Activated naive CD8-positive, alpha-beta T cell treated with anti-CD3 and anti-CD28 coated beads, Interleukin-2, amount 10 ng/mL, durations not matched to agents 7 days and 5 days (primary cell): ENCODE data around the gene HPX. TPM values are rescaled to one million over a fixed set of nuclear protein-coding genes. Genes with fewer than 3 reads are reported as not detected.
A peak's percentile ranks its signal among the peaks of the same experiment; 100 is the strongest.

ENCODE experiments used
- ATAC-seq: fragments of 150-1000 bp; cut with Tn5 transposase; one replicate; pipeline ENCODE4 v1.10.0; 2021; ENCODE audit warnings: low read depth, moderate library complexity
- POLR2A ChIA-PET: fragments of 350-600 bp; sonication (Branson Sonifier 250); formaldehyde crosslinking; loops from one replicate; lab custom pipeline; 2021; ENCODE audit warnings: antibody characterized with exemption; lab: Charles Lee
- DNase-seq: peaks from one replicate; pipeline ENCODE4 v3.0.0; 2021
- H3K27ac Mint-ChIP-seq: one replicate; pipeline ENCODE4 v1.8.0; 2022; ENCODE audit warnings: mild to moderate bottlenecking, mixed read lengths
- H3K27me3 Mint-ChIP-seq: one replicate; pipeline ENCODE4 v1.8.0; 2022; ENCODE audit warnings: mild to moderate bottlenecking, moderate library complexity, mixed read lengths
- H3K36me3 Mint-ChIP-seq: one replicate; pipeline ENCODE4 v1.8.0; 2021; ENCODE audit warnings: mild to moderate bottlenecking, mixed read lengths
- H3K4me1 Mint-ChIP-seq: one replicate; pipeline ENCODE4 v1.8.0; 2021; ENCODE audit warnings: mixed read lengths
- H3K4me3 Mint-ChIP-seq: one replicate; pipeline ENCODE4 v1.8.0; 2022; ENCODE audit warnings: mild to moderate bottlenecking, moderate library complexity, mixed read lengths
- H3K9me3 Mint-ChIP-seq: one replicate; pipeline ENCODE4 v1.8.0; 2021; ENCODE audit warnings: mixed read lengths
- total RNA-seq, 2 experiments: library from RNA; stranded (reverse); gene quantifications; one replicate each; pipeline ENCODE4 v1.2.3, GENCODE V29; 2021

HPX gene
- total RNA-seq = 1 to 10 TPM in 1 of 2 experiments, under 1 TPM in 1; 0.58 to 1.3 TPM

DNA sequence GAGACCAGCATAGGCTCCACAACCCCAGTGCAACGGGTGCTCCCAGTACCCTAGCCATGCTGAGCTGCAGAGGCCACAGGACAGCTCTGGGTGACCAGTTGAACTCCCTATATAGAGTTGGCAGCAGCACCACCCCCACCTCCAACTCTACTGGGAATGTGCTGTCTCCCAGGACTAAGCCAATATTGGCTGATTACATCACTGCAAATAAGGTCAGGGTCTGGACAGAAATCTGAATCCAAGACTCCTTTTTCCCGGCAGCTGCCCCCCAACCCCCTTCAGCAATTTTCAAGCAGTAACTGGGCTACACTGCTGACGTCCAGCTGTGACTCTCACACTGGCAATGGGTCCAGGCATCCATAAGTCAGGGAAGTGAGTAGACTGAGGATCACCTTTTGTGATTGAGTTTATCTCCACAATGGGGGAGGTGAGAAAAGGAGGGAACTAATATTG is at the start of gene HPX:
TSS of gene HPX (minus strand) at position 82 of the 453 bp plus-strand sequence. CDS start at position 58, 24 bp downstream.
- POLR2A ChIA-PET = interaction anchor here (0.9 to 1.8 kb wide), 2 partner anchors 21 to 50 kb away, joined by 3 to 7 read pairs; partner anchors contain the start of gene SMPD1
- no peak within 1 kb of the TSS for H3K4me3 Mint-ChIP-seq
- H3K27ac Mint-ChIP-seq = no peak within 1 kb of the TSS
- no peak for ATAC-seq
- H3K9me3 Mint-ChIP-seq = no peaks in the 10 kb centered on the region
- peaks cover under 1% of the 10 kb centered on the region for H3K4me1 Mint-ChIP-seq
- DNase-seq = no peak
- H3K27me3 Mint-ChIP-seq = peaks cover 6% of the 10 kb centered on the region
- no peaks in the 10 kb centered on the region for H3K36me3 Mint-ChIP-seq

- Mint-ChIP-seq H3K27ac (no peak overlapping the region), H3K27me3 (no peaks in the 10 kb centered on the region), H3K4me1 (no peaks in the 10 kb centered on the region), H3K4me3 (no peak overlapping the region), H3K9me3 (no peaks in the 10 kb centered on the region), H3K36me3 (peaks cover 4% of the 10 kb centered on the region)
- POLR2A ChIA-PET = no interaction called here
- ATAC-seq (no peak), DNase-seq (no peak)
These were observed 48.5 kb upstream of the HPX start for GRCh38 chr11:6489306-6489705.

- Mint-ChIP-seq H3K4me3 (no peak overlapping the region), H3K36me3 (peaks cover 4% of the 10 kb centered on the region), H3K9me3 (no peaks in the 10 kb centered on the region), H3K4me1 (no peaks in the 10 kb centered on the region), H3K27me3 (no peaks in the 10 kb centered on the region), H3K27ac (no peak overlapping the region)
- ATAC-seq (no peak), DNase-seq (no peak)
- POLR2A ChIA-PET = no interaction called here
These were observed 48.0 kb upstream of the HPX start for GRCh38 chr11:6488821-6489220.

GRCh38 chr11:6488342-6488741 is 47.6 kb upstream of the HPX start:
- H3K27me3 Mint-ChIP-seq = no peaks in the 10 kb centered on the region
- no peaks in the 10 kb centered on the region for H3K9me3 Mint-ChIP-seq
- peaks cover 5% of the 10 kb centered on the region for H3K36me3 Mint-ChIP-seq
- no peak overlapping the region for H3K27ac Mint-ChIP-seq
- DNase-seq (no peak), ATAC-seq (no peak)
- H3K4me1 Mint-ChIP-seq = peaks cover 2% of the 10 kb centered on the region
- POLR2A ChIA-PET = no interaction called here
- H3K4me3 Mint-ChIP-seq = no peak overlapping the region

GRCh38 chr11:6486938-6487337 is 46.2 kb upstream of the HPX start:
- Mint-ChIP-seq H3K4me1 (peaks cover 12% of the 10 kb centered on the region), H3K4me3 (no peak overlapping the region), H3K27ac (no peak overlapping the region), H3K9me3 (no peaks in the 10 kb centered on the region), H3K27me3 (no peaks in the 10 kb centered on the region), H3K36me3 (peaks cover 8% of the 10 kb centered on the region)
- ATAC-seq = no peak
- DNase-seq = no peak
- POLR2A ChIA-PET = interaction anchor here (1.2 kb wide), 1 partner anchor 116 kb away, joined by 3 read pairs; no protein-coding TSS in a partner anchor

GRCh38 chr11:6486256-6486655 is 45.5 kb upstream of the HPX start:
- H3K4me1 Mint-ChIP-seq = peaks cover 12% of the 10 kb centered on the region
- POLR2A ChIA-PET = interaction anchor here (1.2 kb wide), 1 partner anchor 116 kb away, joined by 3 read pairs; no protein-coding TSS in a partner anchor
- no peaks in the 10 kb centered on the region for H3K9me3 Mint-ChIP-seq
- H3K27ac Mint-ChIP-seq = no peak overlapping the region
- H3K36me3 Mint-ChIP-seq = peaks cover 8% of the 10 kb centered on the region
- H3K4me3 Mint-ChIP-seq = no peak overlapping the region
- DNase-seq = no peak
- no peaks in the 10 kb centered on the region for H3K27me3 Mint-ChIP-seq
- no peak for ATAC-seq

- DNase-seq (no peak), ATAC-seq (no peak)
- no peaks in the 10 kb centered on the region for H3K27me3 Mint-ChIP-seq
- H3K4me1 Mint-ChIP-seq = peaks cover 17% of the 10 kb centered on the region
- POLR2A ChIA-PET = interaction anchor here (1.2 kb wide), 1 partner anchor 117 kb away, joined by 3 read pairs; no protein-coding TSS in a partner anchor
- H3K27ac Mint-ChIP-seq = no peak overlapping the region
- H3K9me3 Mint-ChIP-seq = no peaks in the 10 kb centered on the region
- H3K4me3 Mint-ChIP-seq = no peak overlapping the region
- H3K36me3 Mint-ChIP-seq = peaks cover 8% of the 10 kb centered on the region
These were observed 44.9 kb upstream of the HPX start for GRCh38 chr11:6485661-6486060.

DNA sequence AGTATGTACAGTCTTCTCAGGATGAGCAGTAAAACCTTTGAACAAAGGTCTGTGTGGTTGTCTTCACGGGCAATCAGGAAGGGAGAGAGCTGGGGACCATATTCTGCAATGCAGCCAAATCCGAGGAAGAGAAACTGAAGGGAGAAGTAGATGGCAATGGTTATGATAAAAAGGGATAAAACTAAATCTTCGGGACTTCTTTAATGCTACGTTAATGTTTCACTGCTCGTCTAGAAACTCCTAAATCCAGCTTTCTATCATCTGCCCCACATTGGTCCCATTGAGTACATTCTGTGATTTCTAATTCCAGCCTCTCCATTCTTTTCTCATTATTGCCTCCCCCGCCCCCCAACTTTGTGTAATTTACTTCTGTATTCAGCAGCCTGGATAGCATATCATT is 42.2 kb upstream of the HPX start:
- Mint-ChIP-seq H3K27ac (peak overlapping the region; percentile 94), H3K4me3 (peak overlapping the region; percentile 93), H3K4me1 (peaks cover 30% of the 10 kb centered on the region), H3K9me3 (no peaks in the 10 kb centered on the region), H3K36me3 (peaks cover 11% of the 10 kb centered on the region), H3K27me3 (no peaks in the 10 kb centered on the region)
- DNase-seq (no peak), ATAC-seq (no peak)
- POLR2A ChIA-PET = interaction anchor here (2.0 to 2.4 kb wide), 4 partner anchors 9 to 199 kb away, joined by 5 to 26 read pairs (median 13); partner anchors contain the start of genes MRPL17, TAF10 and TRIM3

DNA sequence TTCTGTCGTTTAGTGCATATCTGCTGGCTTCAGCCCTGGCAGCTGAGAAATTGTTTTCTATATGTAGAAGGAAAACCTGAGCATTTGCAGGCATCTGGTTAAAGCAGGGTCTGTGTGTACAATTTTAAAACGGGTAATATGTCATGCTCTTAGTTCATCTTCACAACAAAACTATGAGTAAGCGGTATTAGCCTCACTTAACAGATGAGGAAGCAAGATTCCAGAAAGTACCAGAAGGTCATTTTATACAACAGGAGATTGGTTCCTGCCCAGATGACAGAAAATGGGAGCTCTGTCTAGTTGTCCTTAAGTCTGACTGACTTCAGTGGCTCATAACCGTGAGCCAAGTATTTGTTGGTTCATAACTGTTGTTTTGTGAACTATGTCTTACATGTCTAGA is 41.7 kb upstream of the HPX start:
- POLR2A ChIA-PET = interaction anchor here (0.7 to 2.4 kb wide), 10 partner anchors 9 to 200 kb away, joined by 3 to 26 read pairs (median 8); partner anchors contain the start of genes MRPL17, SMPD1, TAF10 and TRIM3

DNA sequence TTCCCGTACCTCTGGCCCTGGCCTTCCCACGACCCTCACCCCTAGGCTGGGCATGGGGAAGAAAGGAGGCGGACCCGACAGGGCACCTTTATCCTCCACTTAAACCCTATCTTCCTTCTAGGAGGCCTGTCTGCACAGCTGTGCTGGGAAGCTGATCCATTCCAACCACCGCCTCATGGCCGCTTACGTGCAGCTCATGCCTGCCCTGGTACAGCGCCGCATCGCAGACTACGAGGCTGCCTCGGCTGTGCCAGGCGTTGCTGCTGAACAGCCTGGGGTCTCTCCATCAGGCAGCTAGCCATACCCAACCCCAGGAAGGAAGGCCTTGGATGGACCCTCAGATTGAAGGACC is 41.1 kb upstream of the HPX start:
- POLR2A ChIA-PET = interaction anchor here (0.7 to 2.4 kb wide), 24 partner anchors 8 to 264 kb away, joined by 3 to 26 read pairs (median 5); partner anchors contain the start of genes APBB1, ILK, MRPL17 and RRP8
- H3K36me3 Mint-ChIP-seq = peaks cover 16% of the 10 kb centered on the region
- peaks cover 30% of the 10 kb centered on the region for H3K4me1 Mint-ChIP-seq
- ATAC-seq (peak; percentile 2), DNase-seq (no peak)
- H3K27ac Mint-ChIP-seq = peak overlapping the region; percentile 94
- peak overlapping the region; percentile 93 for H3K4me3 Mint-ChIP-seq
- H3K27me3 Mint-ChIP-seq = no peaks in the 10 kb centered on the region
- no peaks in the 10 kb centered on the region for H3K9me3 Mint-ChIP-seq

More for the DNA sequence above, 41.7 kb upstream of the HPX start:
- peak overlapping the region; percentile 94 for H3K27ac Mint-ChIP-seq
- DNase-seq = no peak
- peak overlapping the region; percentile 93 for H3K4me3 Mint-ChIP-seq
- ATAC-seq = no peak
- H3K27me3 Mint-ChIP-seq = no peaks in the 10 kb centered on the region
- H3K36me3 Mint-ChIP-seq = peaks cover 13% of the 10 kb centered on the region
- no peaks in the 10 kb centered on the region for H3K9me3 Mint-ChIP-seq
- peaks cover 30% of the 10 kb centered on the region for H3K4me1 Mint-ChIP-seq

- no peaks in the 10 kb centered on the region for H3K27me3 Mint-ChIP-seq
- H3K27ac Mint-ChIP-seq = peak within 1 kb of the TSS; percentile 94
- peaks cover 18% of the 10 kb centered on the region for H3K36me3 Mint-ChIP-seq
- ATAC-seq = peak; percentile 97
- peak within 1 kb of the TSS; percentile 93 for H3K4me3 Mint-ChIP-seq
- POLR2A ChIA-PET = interaction anchor here (0.7 to 2.4 kb wide), 25 partner anchors 8 to 265 kb away, joined by 3 to 26 read pairs (median 5); partner anchors contain the start of genes APBB1, ILK, MRPL17 and RRP8
- DNase-seq = peak; percentile 93
- no peaks in the 10 kb centered on the region for H3K9me3 Mint-ChIP-seq
- peaks cover 30% of the 10 kb centered on the region for H3K4me1 Mint-ChIP-seq
These were observed 40.5 kb upstream of the HPX start, which contains the start of the genes ARFIP2 and TIMM10B for GRCh38 chr11:6481012-6481923. TSS of gene ARFIP2 (minus strand) at chr11:6481331. CDS start at chr11:6480421, 910 bp downstream. TSS of gene TIMM10B (plus strand) at chr11:6481501. CDS start at chr11:6481517, 16 bp downstream.

DNA sequence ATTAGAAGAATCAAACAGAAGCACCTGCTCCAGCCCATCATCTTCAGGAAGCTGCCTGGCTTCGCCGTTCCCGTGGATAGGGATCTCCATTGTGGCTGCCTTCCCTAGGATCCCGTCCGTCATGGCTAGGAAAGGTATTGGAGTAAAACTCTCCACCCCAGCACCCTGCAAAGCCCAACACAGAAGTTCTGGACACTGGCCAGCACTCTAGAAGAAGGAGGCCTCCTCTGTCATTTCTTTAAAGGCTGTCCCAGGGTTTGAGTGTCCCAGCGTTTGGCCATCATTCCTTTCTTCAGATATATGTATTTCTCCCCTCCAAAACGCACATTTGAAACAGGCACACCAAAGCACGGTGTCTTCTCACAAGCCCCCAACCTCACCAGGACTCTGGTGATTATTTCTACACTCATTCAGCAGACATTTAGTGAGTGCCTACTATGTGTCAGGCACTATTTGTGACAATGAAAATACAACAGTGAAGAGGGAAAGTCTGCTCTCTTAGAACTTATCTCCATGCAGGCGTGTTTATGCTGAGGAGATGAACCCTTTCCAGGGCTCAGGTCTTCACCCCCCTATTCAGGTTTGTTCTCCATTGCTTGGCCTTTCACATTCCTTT is 39.6 kb upstream of the HPX start:
- ATAC-seq (no peak), DNase-seq (no peak)
- POLR2A ChIA-PET = interaction anchor here (1.4 kb wide), 1 partner anchor 8 kb away, joined by 3 read pairs; no protein-coding TSS in a partner anchor
- Mint-ChIP-seq H3K4me1 (peaks cover 30% of the 10 kb centered on the region), H3K27ac (peak overlapping the region; percentile 94), H3K36me3 (peaks cover 18% of the 10 kb centered on the region), H3K9me3 (no peaks in the 10 kb centered on the region), H3K4me3 (peak overlapping the region; percentile 93), H3K27me3 (no peaks in the 10 kb centered on the region)

DNA sequence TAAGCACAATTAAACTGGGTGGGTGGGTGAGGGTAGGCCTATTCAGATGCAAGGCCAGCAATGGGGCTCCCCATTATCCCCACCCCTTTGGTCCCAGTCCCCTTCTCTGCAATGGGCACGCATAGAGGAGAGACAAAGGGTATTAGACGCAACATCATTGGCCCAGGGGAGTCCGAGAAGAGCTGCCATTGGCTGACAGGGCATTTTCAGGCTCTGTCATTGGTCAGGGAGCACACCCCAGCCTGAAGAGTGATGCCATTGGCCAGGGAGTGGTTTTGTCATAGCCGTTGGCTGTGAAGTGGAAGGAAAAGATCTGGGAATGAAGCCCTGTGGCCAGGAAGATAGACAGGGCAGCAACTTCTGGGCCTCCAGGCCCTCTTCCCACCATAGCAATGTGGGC is 35.8 kb upstream of the HPX start:
- POLR2A ChIA-PET = no interaction called here
- peaks cover 11% of the 10 kb centered on the region for H3K36me3 Mint-ChIP-seq
- no peaks in the 10 kb centered on the region for H3K9me3 Mint-ChIP-seq
- ATAC-seq = no peak
- H3K27ac Mint-ChIP-seq = no peak overlapping the region
- H3K4me3 Mint-ChIP-seq = no peak overlapping the region
- no peak for DNase-seq
- peaks cover 10% of the 10 kb centered on the region for H3K27me3 Mint-ChIP-seq
- peaks cover 26% of the 10 kb centered on the region for H3K4me1 Mint-ChIP-seq
